H1 (cell line): ENCODE results near the gene TTC39A. TPM values are rescaled to one million over a fixed set of nuclear protein-coding genes. Genes with fewer than 3 reads are reported as not detected.

Experiments used
- CTCF ChIA-PET: fragments of 300-600 bp; sonication (Branson Sonifier 250); formaldehyde crosslinking; loops from one replicate; lab custom pipeline; 2021; ENCODE audit not compliant: partially characterized antibody; lab: Charles Lee
- POLR2A ChIA-PET: fragments of 300-600 bp; sonication (Branson Sonifier 250); formaldehyde crosslinking; loops from one replicate; lab custom pipeline; 2021; ENCODE audit warnings: inconsistent platforms; ENCODE audit not compliant: partially characterized antibody; lab: Charles Lee
- DNase-seq, 2 experiments: peaks; one replicate each; pipeline versions ENCODE4 v3.0.0 to v3.0.0-alpha.2; 2010 to 2022; ENCODE audit warnings: low spot score in 2 of 2, low read depth in 1 of 2, mixed read lengths in 1 of 2
- FAIRE-seq: peaks from 2 replicates; lab custom pipeline; 2011; peaks lifted over from hg19 to GRCh38; lab: Jason Lieb, UNC
- H2AFZ ChIP-seq: 2 replicates; pipeline ENCODE4 v1.8.1; 2012; ENCODE audit warnings: low read length, inconsistent platforms
- H2AK5ac ChIP-seq: 2 replicates; pipeline ENCODE4 v1.6.1; 2013; ENCODE audit warnings: low read depth, low read length
- H2BK120ac ChIP-seq: replicated peaks from 2 replicates; pipeline ENCODE3; 2013; ENCODE audit warnings: low read depth, low read length, inconsistent platforms
- H2BK12ac ChIP-seq: 2 replicates; pipeline ENCODE4 v1.6.1; 2013; ENCODE audit warnings: low read depth, low read length
- H2BK15ac ChIP-seq: 2 replicates; pipeline ENCODE4 v1.6.1; 2013; ENCODE audit warnings: low read length
- H2BK20ac ChIP-seq: 2 replicates; pipeline ENCODE4 v1.6.1; 2013; ENCODE audit warnings: low read length
- H2BK5ac ChIP-seq: 2 replicates; pipeline ENCODE4 v1.6.1; 2013; ENCODE audit warnings: low read depth, low read length
- H3K14ac ChIP-seq: 2 replicates; pipeline ENCODE4 v1.6.1; 2013; ENCODE audit warnings: inconsistent platforms; ENCODE audit not compliant: insufficient read length
- H3K18ac ChIP-seq: 2 replicates; pipeline ENCODE4 v1.6.1; 2013; ENCODE audit warnings: low read length; ENCODE audit errors: extremely low read depth
- H3K23ac ChIP-seq: 2 replicates; pipeline ENCODE4 v1.6.1; 2013; ENCODE audit warnings: inconsistent platforms; ENCODE audit not compliant: insufficient read length
- H3K23me2 ChIP-seq: 2 replicates; pipeline ENCODE4 v1.6.1; 2013; ENCODE audit warnings: low read depth, low read length
- H3K27ac ChIP-seq: 2 replicates; pipeline ENCODE4 v1.6.1; 2011; ENCODE audit warnings: low read depth, low read length, inconsistent platforms
- H3K27me3 ChIP-seq, 4 experiments: replicated peaks in 1 of 4; 1 replicate in 1 of 4; 2 replicates in 3 of 4; pipeline versions ENCODE4 v1.6.1 to v1.8.1; 2011 to 2013; ENCODE audit warnings: low read length in 3 of 4, mild to moderate bottlenecking in 3 of 4, inconsistent platforms in 2 of 4, mixed read lengths in 2 of 4, moderate library complexity in 1 of 4; ENCODE audit not compliant: control insufficient read depth in 3 of 4, insufficient read depth in 3 of 4; ENCODE audit errors: extremely low read depth in 1 of 4
- H3K36me3 ChIP-seq, 4 experiments: 2 replicates each; pipeline versions ENCODE4 v1.6.1 to v1.8.1; 2011 to 2013; ENCODE audit warnings: mild to moderate bottlenecking in 4 of 4, low read length in 3 of 4, moderate library complexity in 2 of 4, control low read depth in 1 of 4, inconsistent platforms in 1 of 4; ENCODE audit not compliant: insufficient read depth in 4 of 4, control insufficient read depth in 2 of 4
- H3K4ac ChIP-seq: replicated peaks from 2 replicates; pipeline ENCODE3; 2013; ENCODE audit warnings: low read length, low read depth, mixed read lengths, inconsistent platforms; ENCODE audit not compliant: insufficient read length
- H3K4me1 ChIP-seq, 4 experiments: replicated peaks in 1 of 4; 1 replicate in 1 of 4; 2 replicates in 3 of 4; pipeline versions ENCODE4 v1.6.1 to v1.8.1; 2011 to 2013; ENCODE audit warnings: low read length in 3 of 4, inconsistent platforms in 2 of 4, mixed read lengths in 1 of 4; ENCODE audit not compliant: insufficient read depth in 4 of 4, control insufficient read depth in 3 of 4
- H3K4me2 ChIP-seq, 2 experiments: 2 replicates each; pipeline versions ENCODE4 v1.6.1 to v1.8.1; 2011 to 2013; ENCODE audit warnings: low read depth in 2 of 2, low read length in 2 of 2, control low read depth in 1 of 2, inconsistent platforms in 1 of 2, mild to moderate bottlenecking in 1 of 2; ENCODE audit not compliant: insufficient read depth in 1 of 2
- H3K4me3 ChIP-seq, 4 experiments: fragments of 200-600, 300-600 bp in 1 of 4; sonication (generic), shearing (Covaris generic), sonication (Bioruptor Twin) in 1 of 4; 2 replicates each; pipeline versions ENCODE4 v1.5.1 to v1.8.1; 2011 to 2016; ENCODE audit warnings: low read length in 4 of 4, low read depth in 3 of 4, control low read depth in 2 of 4, inconsistent platforms in 2 of 4, mild to moderate bottlenecking in 2 of 4, mixed read lengths in 1 of 4, moderate library complexity in 1 of 4; ENCODE audit not compliant: insufficient read depth in 2 of 4; ENCODE audit errors: extremely low read depth in 1 of 4
- H3K56ac ChIP-seq: replicated peaks from 2 replicates; pipeline ENCODE3; 2013; ENCODE audit warnings: low read depth, mild to moderate bottlenecking, mixed read lengths, low read length, inconsistent platforms; ENCODE audit not compliant: insufficient read length
- H3K79me1 ChIP-seq: 2 replicates; pipeline ENCODE4 v1.6.1; 2013; ENCODE audit warnings: low read depth, low read length, control low read depth
- H3K79me2 ChIP-seq, 2 experiments: 2 replicates each; pipeline versions ENCODE4 v1.6.1 to v1.8.1; 2012 to 2013; ENCODE audit warnings: low read length in 2 of 2, mild to moderate bottlenecking in 2 of 2, inconsistent platforms in 1 of 2; ENCODE audit not compliant: insufficient read depth in 2 of 2, control insufficient read depth in 1 of 2
- H3K9ac ChIP-seq, 4 experiments: replicated peaks in 1 of 4; 1 replicate in 1 of 4; 2 replicates in 3 of 4; pipeline versions ENCODE4 v1.6.1 to v1.8.1; 2011 to 2013; ENCODE audit warnings: low read depth in 3 of 4, low read length in 3 of 4, control low read depth in 2 of 4, mild to moderate bottlenecking in 2 of 4, moderate library complexity in 2 of 4, inconsistent platforms in 1 of 4; ENCODE audit errors: extremely low read depth in 1 of 4
- H3K9me3 ChIP-seq, 2 experiments: 2 replicates each; pipeline versions ENCODE4 v1.6.1 to v1.8.1; 2012 to 2013; ENCODE audit warnings: mild to moderate bottlenecking in 2 of 2, moderate library complexity in 2 of 2, control low read depth in 1 of 2, inconsistent platforms in 1 of 2, low read depth in 1 of 2, low read length in 1 of 2, mixed read lengths in 1 of 2; ENCODE audit not compliant: insufficient read depth in 2 of 2
- H4K20me1 ChIP-seq, 2 experiments: replicated peaks in 1 of 2; 2 replicates each; pipeline versions ENCODE3 to v1.8.1; 2011 to 2013; ENCODE audit warnings: inconsistent platforms in 2 of 2, low read length in 2 of 2, mild to moderate bottlenecking in 1 of 2; ENCODE audit not compliant: insufficient read depth in 2 of 2, control insufficient read depth in 1 of 2
- H4K5ac ChIP-seq: 2 replicates; pipeline ENCODE4 v1.6.1; 2013; ENCODE audit warnings: low read length, low read depth, mixed read lengths, inconsistent platforms; ENCODE audit not compliant: insufficient read length
- H4K8ac ChIP-seq: 2 replicates; pipeline ENCODE4 v1.8.0; 2013; ENCODE audit warnings: mild to moderate bottlenecking, moderate library complexity, low read length, inconsistent platforms; ENCODE audit not compliant: insufficient read depth; ENCODE audit errors: extremely low read depth
- H4K91ac ChIP-seq: replicated peaks from 2 replicates; pipeline ENCODE3; 2013; ENCODE audit warnings: low read length, mixed read lengths, inconsistent platforms; ENCODE audit not compliant: insufficient read length
- BCL11A ChIP-seq, 2 experiments: IDR thresholded peaks; one replicate each; pipeline ENCODE4 v1.6.1; 2011; ENCODE audit warnings: low read depth in 2 of 2, low read length in 2 of 2, mild to moderate bottlenecking in 2 of 2
- JUND ChIP-seq: IDR thresholded peaks from 2 replicates; pipeline ENCODE4 v1.6.1; 2011; ENCODE audit warnings: mild to moderate bottlenecking, improper control_type of control experiment, low read length
- KDM1A ChIP-seq: fragments of 200-600, 300-600 bp; sonication (generic); IDR thresholded peaks from 2 replicates; pipeline ENCODE4 v1.7.1; 2016; ENCODE audit warnings: mild to moderate bottlenecking, low read length, borderline replicate concordance
- KDM4A ChIP-seq: IDR thresholded peaks from one replicate; pipeline ENCODE4 v1.7.1; 2012; ENCODE audit warnings: low read depth, mild to moderate bottlenecking, moderate library complexity, low read length, inconsistent platforms; ENCODE audit not compliant: severe bottlenecking
- MAX ChIP-seq: IDR thresholded peaks from 2 replicates; pipeline ENCODE4 v1.6.1; 2012; ENCODE audit warnings: inconsistent platforms
- TAF1 ChIP-seq: IDR thresholded peaks from 2 replicates; pipeline ENCODE4 v1.6.1; 2011; ENCODE audit warnings: mild to moderate bottlenecking, low read depth, low read length
- TAF7 ChIP-seq: optimal IDR thresholded peaks from 2 replicates; pipeline ENCODE3; 2011; ENCODE audit warnings: low read depth, mild to moderate bottlenecking, inconsistent platforms, low read length, moderate library complexity, borderline replicate concordance
- USF2 ChIP-seq: IDR thresholded peaks from 2 replicates; pipeline ENCODE4 v1.6.1; 2011; ENCODE audit warnings: low read length, improper control_type of control experiment
- YY1 ChIP-seq: IDR thresholded peaks from 2 replicates; pipeline ENCODE4 v1.6.1; 2011; ENCODE audit warnings: low read depth, mild to moderate bottlenecking, low read length
- WGBS, 2 experiments: shearing (Covaris generic) in 1 of 2; methylation state at CpG; one replicate each; pipeline versions ENCODE4 v1.1.6 to v1.1.7; 2013 to 2015; ENCODE audit warnings: low lambda C conversion rate in 2 of 2, mixed read lengths in 2 of 2, inconsistent platforms in 1 of 2, low coverage in 1 of 2, missing lambda C conversion rate in 1 of 2; ENCODE audit not compliant: insufficient replicate concordance in 2 of 2, insufficient coverage in 1 of 2, insufficient read length in 1 of 2; ENCODE audit errors: extremely low coverage in 1 of 2, missing lambda C conversion rate in 1 of 2; 5-methylcytosine and 5-hydroxymethylcytosine counted together
- polyA plus RNA-seq, 7 experiments: library from polyadenylated mRNA; depleted of rRNA in 3 of 7; stranded (reverse) in 5 of 7; unstranded in 2 of 7; fragments of >200 nt in 5 of 7; fragments of 200-250 nt in 2 of 7; gene quantifications; 1 replicate in 5 of 7; 2 replicates in 1 of 7; 4 replicates in 1 of 7; pipeline versions ENCODE4 v1.2.1 to v1.2.3, GENCODE V29; 2011 to 2013; ENCODE audit warnings: missing spikeins in 2 of 7, mixed read lengths in 2 of 7
- total RNA-seq: library from RNA; stranded (reverse); fragmentation: NEBNext Ultra II Directional; extraction: Animal tissue kit (Norgen Biotek cat#: 25700); gene quantifications from 2 replicates; pipeline ENCODE4 v1.2.1, GENCODE V29; 2021

TTC39A gene
- total and polyA plus RNA-seq, 2 of the 8 experiments (the other 6 are each of a cell fraction or from before 2014, with no cell fraction given) = 5.5 to 5.8 TPM

- 61% methylated on average over 5 of the region's 7 CpGs; no CpG with 5 or more reads in 1 of the 2 experiments for WGBS, 2 experiments
- peaks cover 7% of the 10 kb centered on the region; the same call in 1 of the 2 replicates for H3K23me2 ChIP-seq
- no peak overlapping the region; the same call in 1 of the 2 replicates for H4K8ac ChIP-seq
- peak overlapping the region in 2 of 4 experiments; percentile 64 to 69; a peak in 4 of 8 replicates for H3K4me3 ChIP-seq
- H2BK5ac ChIP-seq = peak overlapping the region; percentile 53; the same call in 1 of the 2 replicates
- H3K14ac ChIP-seq = no peak overlapping the region
- peak overlapping the region; percentile 4; the same call in 1 of the 2 replicates for H2BK15ac ChIP-seq
- peaks cover 7 to 12% (median 10%) of the 10 kb centered on the region in 4 experiments for H3K4me1 ChIP-seq
- no peaks in the 10 kb centered on the region for H3K79me1 ChIP-seq
- peak overlapping the region; percentile 18 for H2BK120ac ChIP-seq
- peak overlapping the region; percentile 95 for H2AFZ ChIP-seq
- peak overlapping the region; percentile 91 for H3K18ac ChIP-seq
- no peaks in the 10 kb centered on the region for H3K36me3 ChIP-seq
- no peak overlapping the region for H3K27ac ChIP-seq
- no peaks in the 10 kb centered on the region for H3K79me2 ChIP-seq
- H3K9me3 ChIP-seq = no peaks in the 10 kb centered on the region
- no peak overlapping the region for H3K4ac ChIP-seq
- no peak overlapping the region for H3K56ac ChIP-seq
- H4K91ac ChIP-seq = peak overlapping the region; percentile 85
- POLR2A ChIA-PET = interaction anchor here (1.0 to 2.0 kb wide), 6 partner anchors 11 to 724 kb away, joined by 3 to 5 read pairs (median 3); partner anchors contain the start of gene TXNDC12
- H2BK12ac ChIP-seq = peak overlapping the region; percentile 45; the same call in 1 of the 2 replicates
- H2BK20ac ChIP-seq = peak overlapping the region; percentile 27; the same call in 1 of the 2 replicates
- CTCF ChIA-PET = interaction anchor here (0.6 to 3.8 kb wide), 11 partner anchors 9 to 355 kb away, joined by 3 to 16 read pairs (median 3); no protein-coding TSS in a partner anchor
- no peak overlapping the region for H3K9ac ChIP-seq
- DNase-seq = no peak
- FAIRE-seq = no peak
- H2AK5ac ChIP-seq = no peak overlapping the region
- peak overlapping the region; percentile 71 to 79 for H3K4me2 ChIP-seq
- peaks cover 0 to 15% (median 7%) of the 10 kb centered on the region in 4 experiments; a peak in 4 of 7 replicates for H3K27me3 ChIP-seq
- H4K5ac ChIP-seq = peak overlapping the region; percentile 35
- H3K23ac ChIP-seq = no peak overlapping the region
- H4K20me1 ChIP-seq = peaks cover 0 to 1% of the 10 kb centered on the region in 2 experiments
- no peak for TF ChIP-seq KDM4A
- no peak for TF ChIP-seq KDM1A
- TF ChIP-seq TAF7 = no peak
- peak; percentile 75 for TF ChIP-seq YY1
- TF ChIP-seq MAX = peak; percentile 69
- TF ChIP-seq BCL11A (IDR thresholded peaks at IDR 0.05; ENCODE audit: low read depth in 2 of 2, low read length in 2 of 2) = no peak
- no peak for TF ChIP-seq USF2
- peak; percentile 83 for TF ChIP-seq JUND
- 0 out of 2 replicates have a peak, but pooled peaks have one; percentile 37 for TF ChIP-seq TAF1
Measured at GRCh38 chr1:51331206-51332100, 1.1 kb upstream of the TTC39A start.
